SK-N-SH treated with all-trans-retinoic acid at 6 μM for 48 hours (cell line): ENCODE measurements around the gene PRR7.

Experiments
- ATAC-seq: fragments of 200-7000 bp; cut with Tn5 transposase; 3 replicates; pipeline ENCODE4 v1.9.1; 2020; ENCODE audit warnings: mild to moderate bottlenecking, moderate library complexity
- ARNTL ChIP-seq: fragments of 450-650 bp; formaldehyde crosslinking; IDR thresholded peaks from 2 replicates; pipeline ENCODE4 v1.5.0; 2020; ENCODE audit warnings: low read depth, mild to moderate bottlenecking, moderate library complexity, borderline replicate concordance
- BACH2 ChIP-seq: fragments of 250-450 bp; sonication (Bioruptor Pico); IDR thresholded peaks from 2 replicates; pipeline ENCODE4 v1.9.0; 2021; ENCODE audit warnings: mild to moderate bottlenecking, borderline replicate concordance
- CREB5 ChIP-seq: fragments of 250-450 bp; sonication (Bioruptor Pico); IDR thresholded peaks from 2 replicates; pipeline ENCODE4 v1.5.1; 2020; ENCODE audit warnings: low read depth, mild to moderate bottlenecking, moderate library complexity
- CSDC2 ChIP-seq: fragments of 250-450 bp; sonication (Bioruptor Pico); IDR thresholded peaks from 2 replicates; pipeline ENCODE4 v1.5.0; 2020; ENCODE audit warnings: mild to moderate bottlenecking, moderate library complexity
- CSRNP3 ChIP-seq: fragments of 250-450 bp; sonication (Bioruptor Pico); IDR thresholded peaks from 2 replicates; pipeline ENCODE4 v1.5.1; 2021; ENCODE audit warnings: mild to moderate bottlenecking, moderate library complexity
- ESRRG ChIP-seq: fragments of 250-450 bp; sonication (Bioruptor Pico); IDR thresholded peaks from 2 replicates; pipeline ENCODE4 v1.6.1; 2021; ENCODE audit warnings: mild to moderate bottlenecking
- GLIS3 ChIP-seq: fragments of 250-450 bp; sonication (Bioruptor Pico); IDR thresholded peaks from 2 replicates; pipeline ENCODE4 v1.5.0; 2020; ENCODE audit warnings: mild to moderate bottlenecking, moderate library complexity
- ISL1 ChIP-seq: fragments of 250-450 bp; sonication (Bioruptor Pico); IDR thresholded peaks from 2 replicates; pipeline ENCODE4 v2.1.2; 2022; ENCODE audit warnings: mild to moderate bottlenecking, moderate library complexity
- OSR1 ChIP-seq: fragments of 250-450 bp; sonication (Bioruptor Pico); IDR thresholded peaks from 2 replicates; pipeline ENCODE4 v1.8.0; 2022; ENCODE audit warnings: moderate library complexity, mild to moderate bottlenecking, inconsistent platforms
- PPARA ChIP-seq: fragments of 250-450 bp; sonication (Bioruptor Pico); IDR thresholded peaks from 2 replicates; pipeline ENCODE4 v1.5.0; 2020; ENCODE audit warnings: mild to moderate bottlenecking, borderline replicate concordance
- RARB ChIP-seq: fragments of 250-450 bp; sonication (Bioruptor Pico); IDR thresholded peaks from 2 replicates; pipeline ENCODE4 v1.8.0; 2021; ENCODE audit warnings: mild to moderate bottlenecking, moderate library complexity
- SNAI2 ChIP-seq: fragments of 250-450 bp; sonication (Bioruptor Pico); IDR thresholded peaks from 2 replicates; pipeline ENCODE4 v1.5.0; 2020; ENCODE audit warnings: mild to moderate bottlenecking, moderate library complexity
- TCF4 ChIP-seq: fragments of 250-450 bp; sonication (Bioruptor Pico); IDR thresholded peaks from 2 replicates; pipeline ENCODE4 v1.8.0; 2021; ENCODE audit warnings: mild to moderate bottlenecking, moderate library complexity, borderline replicate concordance
- TOX ChIP-seq: fragments of 250-450 bp; sonication (Bioruptor Pico); IDR thresholded peaks from 2 replicates; pipeline ENCODE4 v1.8.0; 2021; ENCODE audit warnings: mild to moderate bottlenecking, moderate library complexity, borderline replicate concordance
- TSHZ2 ChIP-seq: fragments of 250-450 bp; sonication (Bioruptor Pico); IDR thresholded peaks from 2 replicates; pipeline ENCODE4 v1.5.0; 2020; ENCODE audit warnings: mild to moderate bottlenecking, moderate library complexity
- ZC3H10 ChIP-seq: fragments of 250-450 bp; sonication (Bioruptor Pico); IDR thresholded peaks from 2 replicates; pipeline ENCODE4 v1.5.1; 2021; ENCODE audit warnings: mild to moderate bottlenecking, moderate library complexity
- ZFP3 ChIP-seq: fragments of 250-450 bp; sonication (Bioruptor Pico); IDR thresholded peaks from 2 replicates; pipeline ENCODE4 v1.5.0; 2020; ENCODE audit warnings: mild to moderate bottlenecking, moderate library complexity
- ZFP30 ChIP-seq: fragments of 450-650 bp; formaldehyde crosslinking; IDR thresholded peaks from 2 replicates; pipeline ENCODE4 v1.5.0; 2022; ENCODE audit warnings: mild to moderate bottlenecking, moderate library complexity
- ZNF565 ChIP-seq: fragments of 450-650 bp; formaldehyde crosslinking; conservative IDR thresholded peaks from 2 replicates; pipeline ENCODE4 v1.5.0; 2020; ENCODE audit warnings: low read depth, mild to moderate bottlenecking, moderate library complexity
- ZNF70 ChIP-seq: fragments of 450-650 bp; formaldehyde crosslinking; IDR thresholded peaks from 2 replicates; pipeline ENCODE4 v1.5.0; 2020; ENCODE audit warnings: mild to moderate bottlenecking, moderate library complexity
- ZNF8 ChIP-seq: fragments of 450-650 bp; formaldehyde crosslinking; IDR thresholded peaks from 2 replicates; pipeline ENCODE4 v1.5.0; 2020; ENCODE audit warnings: mild to moderate bottlenecking, moderate library complexity

The PRR7 gene

GRCh38 chr5:177450667-177451424 is 4.2 kb downstream of the PRR7 start (continued):
- TF ChIP-seq ISL1 (CRISPR knock-in tag) (no peak), CREB5 (no peak), CSDC2 (CRISPR knock-in tag) (no peak), ZNF565 (CRISPR knock-in tag) (no peak)

- no peak for ATAC-seq
- TF ChIP-seq OSR1 (CRISPR knock-in tag) (no peak), TSHZ2 (CRISPR knock-in tag) (peak; percentile 30; the same call in 1 of the 2 replicates), ZNF70 (CRISPR knock-in tag) (no peak), TCF4 (CRISPR knock-in tag) (peak; percentile 11; the same call in 1 of the 2 replicates), ISL1 (CRISPR knock-in tag) (peak; percentile 5; the same call in 1 of the 2 replicates), GLIS3 (no peak)
Observed at GRCh38 chr5:177452688-177453638, 6.3 kb downstream of the PRR7 start.

GRCh38 chr5:177453852-177454396 is 7.3 kb downstream of the PRR7 start:
- ATAC-seq: peak; percentile 4
- TF ChIP-seq GLIS3 (no peak), ESRRG (CRISPR knock-in tag) (no peak), TCF4 (CRISPR knock-in tag) (no peak), ZNF565 (CRISPR knock-in tag) (no peak), PPARA (no peak), BACH2 (CRISPR knock-in tag) (no peak), ZNF8 (no peak), ZFP3 (CRISPR knock-in tag) (no peak), TOX (no peak), ARNTL (CRISPR knock-in tag) (no peak), ZFP30 (no peak), TSHZ2 (CRISPR knock-in tag) (no peak), ZC3H10 (CRISPR knock-in tag) (no peak), CSDC2 (CRISPR knock-in tag) (no peak)
- TF ChIP-seq, all 23 proteins: peak for 0

- ATAC-seq: peak; percentile 55
- no peak for TF ChIP-seq OSR1 (CRISPR knock-in tag)
- TF ChIP-seq ZFP3 (CRISPR knock-in tag): peak; percentile 65
- TF ChIP-seq TCF4 (CRISPR knock-in tag): no peak
- TF ChIP-seq CSDC2 (CRISPR knock-in tag): peak; percentile 72; the same call in 1 of the 2 replicates
- no peak for TF ChIP-seq ARNTL (CRISPR knock-in tag)
- TF ChIP-seq CSRNP3 (CRISPR knock-in tag): no peak
- TF ChIP-seq GLIS3: no peak
- TF ChIP-seq RARB (CRISPR knock-in tag): no peak
- TF ChIP-seq PPARA: no peak
- TF ChIP-seq BACH2 (CRISPR knock-in tag): no peak
- peak; percentile 62; the same call in 1 of the 2 replicates for TF ChIP-seq ZFP30
- no peak for TF ChIP-seq TOX
- no peak for TF ChIP-seq ZNF70 (CRISPR knock-in tag)
- TF ChIP-seq ISL1 (CRISPR knock-in tag): no peak
- no peak for TF ChIP-seq CREB5
- TF ChIP-seq SNAI2 (CRISPR knock-in tag): peak; percentile 51; the same call in 1 of the 2 replicates
- TF ChIP-seq ZNF8: no peak
- TF ChIP-seq ESRRG (CRISPR knock-in tag): no peak
Observed at GRCh38 chr5:177454397-177455035, 7.9 kb downstream of the PRR7 start.
